PC-9 (cell line): Measurements from ENCODE around the gene C1R. TPM values are rescaled to one million over a fixed set of nuclear protein-coding genes. Genes with fewer than 3 reads are reported as not detected.

Experiments
- BruUV-seq: library from RNA; stranded (reverse); fragments of 400-500 nt; replicated peaks from 2 replicates; lab custom pipeline; 2021; lab: Mats Ljungman, UMichigan
- CTCF ChIA-PET: fragments of 300-600 bp; sonication (Branson Sonifier 250); formaldehyde crosslinking; loops from one replicate; lab custom pipeline; 2022; ENCODE audit warnings: antibody characterized with exemption; lab: Charles Lee
- POLR2A ChIA-PET: fragments of 300-600 bp; sonication (Branson Sonifier 250); formaldehyde crosslinking; loops from one replicate; lab custom pipeline; 2022; ENCODE audit warnings: antibody characterized with exemption; ENCODE audit not compliant: unreplicated experiment; lab: Charles Lee
- DNase-seq, 2 experiments: peaks; one replicate each; pipeline versions ENCODE4 v3.0.0 to v3.0.0-alpha.2; 2015 to 2022; ENCODE audit warnings: mixed read lengths in 1 of 2
- H2AFZ ChIP-seq: fragments of 200-600 bp; sonication (generic); 2 replicates; pipeline ENCODE4 v1.8.1; 2017; ENCODE audit warnings: antibody characterized with exemption
- H3F3A ChIP-seq: fragments of 200-600 bp; sonication (generic); 2 replicates; pipeline ENCODE4 v1.8.1; 2017; ENCODE audit warnings: antibody characterized with exemption, mild to moderate bottlenecking, low read depth; ENCODE audit not compliant: insufficient read depth
- H3K27ac ChIP-seq: fragments of 200-600 bp; sonication (generic); 2 replicates; pipeline ENCODE4 v1.6.1; 2016; ENCODE audit warnings: mixed run types
- H3K27me3 ChIP-seq: fragments of 200-600 bp; sonication (generic); 2 replicates; pipeline ENCODE4 v1.6.1; 2016; ENCODE audit warnings: low read depth, mixed run types; ENCODE audit not compliant: insufficient read depth
- H3K36me3 ChIP-seq: fragments of 200-600 bp; sonication (generic); 2 replicates; pipeline ENCODE4 v1.6.1; 2016; ENCODE audit warnings: low read depth, mixed run types
- H3K4me1 ChIP-seq: fragments of 200-600 bp; sonication (generic); replicated peaks from 2 replicates; pipeline ENCODE4 v1.6.1; 2016; ENCODE audit warnings: mixed run types; ENCODE audit not compliant: insufficient read depth
- H3K4me2 ChIP-seq: fragments of 200-600 bp; sonication (generic); 2 replicates; pipeline ENCODE4 v1.6.1; 2017; ENCODE audit warnings: mixed run types
- H3K4me3 ChIP-seq: fragments of 200-600 bp; sonication (generic); 2 replicates; pipeline ENCODE4 v1.6.1; 2016; ENCODE audit warnings: mixed run types
- H3K79me2 ChIP-seq: fragments of 200-600 bp; sonication (generic); 2 replicates; pipeline ENCODE4 v1.6.1; 2017; ENCODE audit warnings: low read depth, mixed run types
- H3K9me2 ChIP-seq: fragments of 200-600 bp; sonication (generic); 2 replicates; pipeline ENCODE4 v1.8.1; 2017; ENCODE audit warnings: mild to moderate bottlenecking; ENCODE audit not compliant: insufficient read depth
- H3K9me3 ChIP-seq: fragments of 200-600 bp; sonication (generic); 2 replicates; pipeline ENCODE4 v1.8.1; 2016; ENCODE audit warnings: low read depth; ENCODE audit not compliant: insufficient read depth
- H4K20me1 ChIP-seq: fragments of 200-600 bp; sonication (generic); 2 replicates; pipeline ENCODE4 v1.8.1; 2017; ENCODE audit not compliant: insufficient read depth
- EZH2 ChIP-seq: fragments of 200-600 bp; sonication (generic); IDR thresholded peaks from 2 replicates; pipeline ENCODE4 v1.8.0; 2017; ENCODE audit warnings: antibody characterized with exemption, low read depth
- intact Hi-C: fragments of 100-400 bp; cut with micrococcal nuclease; formaldehyde crosslinking; loops from one replicate; pipeline ENCODE4 v1.10.0; 2022; ENCODE audit not compliant: unreplicated experiment
- total RNA-seq: library from RNA; stranded (reverse); gene quantifications from 2 replicates; pipeline ENCODE4 v1.2.3, GENCODE V29; 2021
- TF ChIP-seq, protein P1 (sequence below): fragments of 200-600 bp; sonication (generic); conservative IDR thresholded peaks from 2 replicates; pipeline ENCODE4 v1.6.1; 2017; ENCODE audit warnings: mixed run types, antibody characterized with exemption, mild to moderate bottlenecking, moderate library complexity

The C1R gene
- total RNA-seq, 1 experiment from 2014 or later, result 24.0 TPM

- H3F3A ChIP-seq, result 0 out of 2 replicates have a peak, but pooled peaks cover under 1% of the 10 kb centered on the region
- BruUV-seq, result no TSS peak
- intact Hi-C loops, result no loop called here
- DNase-seq, result no peak
- H3K4me2 ChIP-seq, result no peak overlapping the region
- ChIA-PET POLR2A (interaction anchor here (0.7 kb wide), 1 partner anchor 99 kb away, joined by 3 read pairs; the partner anchor contains the start of gene LPCAT3), CTCF (no interaction called here)
- no peak overlapping the region for H2AFZ ChIP-seq
- no peaks in the 10 kb centered on the region for H3K9me2 ChIP-seq
- H3K4me1 ChIP-seq, result no peaks in the 10 kb centered on the region
- H3K9me3 ChIP-seq, result no peaks in the 10 kb centered on the region
- no peak overlapping the region for H3K4me3 ChIP-seq
- TF ChIP-seq, protein P1, sequence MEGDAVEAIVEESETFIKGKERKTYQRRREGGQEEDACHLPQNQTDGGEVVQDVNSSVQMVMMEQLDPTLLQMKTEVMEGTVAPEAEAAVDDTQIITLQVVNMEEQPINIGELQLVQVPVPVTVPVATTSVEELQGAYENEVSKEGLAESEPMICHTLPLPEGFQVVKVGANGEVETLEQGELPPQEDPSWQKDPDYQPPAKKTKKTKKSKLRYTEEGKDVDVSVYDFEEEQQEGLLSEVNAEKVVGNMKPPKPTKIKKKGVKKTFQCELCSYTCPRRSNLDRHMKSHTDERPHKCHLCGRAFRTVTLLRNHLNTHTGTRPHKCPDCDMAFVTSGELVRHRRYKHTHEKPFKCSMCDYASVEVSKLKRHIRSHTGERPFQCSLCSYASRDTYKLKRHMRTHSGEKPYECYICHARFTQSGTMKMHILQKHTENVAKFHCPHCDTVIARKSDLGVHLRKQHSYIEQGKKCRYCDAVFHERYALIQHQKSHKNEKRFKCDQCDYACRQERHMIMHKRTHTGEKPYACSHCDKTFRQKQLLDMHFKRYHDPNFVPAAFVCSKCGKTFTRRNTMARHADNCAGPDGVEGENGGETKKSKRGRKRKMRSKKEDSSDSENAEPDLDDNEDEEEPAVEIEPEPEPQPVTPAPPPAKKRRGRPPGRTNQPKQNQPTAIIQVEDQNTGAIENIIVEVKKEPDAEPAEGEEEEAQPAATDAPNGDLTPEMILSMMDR, result no peak
- no peak for TF ChIP-seq EZH2
- no peaks in the 10 kb centered on the region for H3K79me2 ChIP-seq
- H3K27ac ChIP-seq, result no peak overlapping the region
- no peaks in the 10 kb centered on the region for H3K27me3 ChIP-seq
- peaks cover 7% of the 10 kb centered on the region for H3K36me3 ChIP-seq
- H4K20me1 ChIP-seq, result peaks cover 4% of the 10 kb centered on the region; the same call in 1 of the 2 replicates
These were observed 25.4 kb upstream of the C1R start for GRCh38 chr12:7117670-7118069.

DNA sequence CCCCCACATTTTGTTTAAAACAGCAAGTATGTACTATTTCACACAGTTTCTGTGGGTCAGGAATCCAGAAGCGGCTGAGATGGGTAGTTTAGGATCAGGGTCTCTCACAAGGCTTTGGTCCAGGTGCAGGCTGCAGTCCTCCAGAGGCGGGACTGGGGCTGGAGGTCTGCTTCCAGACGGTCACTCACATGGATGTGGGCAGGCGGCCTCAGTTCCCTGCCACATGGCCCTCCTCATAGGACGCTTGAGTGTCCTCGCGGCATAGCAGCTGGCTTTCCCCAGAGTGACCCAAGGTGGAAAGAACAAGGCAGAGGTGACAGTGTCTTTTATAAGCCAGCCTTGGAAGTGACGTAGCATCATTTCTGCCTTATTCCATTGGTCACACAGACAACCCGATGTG, 24.7 kb upstream of the C1R start:
- Histone ChIP-seq H3K27ac (no peak overlapping the region), H3K36me3 (peaks cover 7% of the 10 kb centered on the region), H4K20me1 (peaks cover 4% of the 10 kb centered on the region; the same call in 1 of the 2 replicates), H3K79me2 (no peaks in the 10 kb centered on the region), H3F3A (peaks cover 7% of the 10 kb centered on the region; the same call in 1 of the 2 replicates), H3K9me3 (no peaks in the 10 kb centered on the region), H2AFZ (no peak overlapping the region), H3K9me2 (no peaks in the 10 kb centered on the region), H3K27me3 (no peaks in the 10 kb centered on the region), H3K4me2 (no peak overlapping the region), H3K4me1 (no peaks in the 10 kb centered on the region), H3K4me3 (no peak overlapping the region)
- no peak for DNase-seq
- TF ChIP-seq EZH2, result no peak
- TF ChIP-seq, protein P1, result no peak
- no TSS peak for BruUV-seq
- intact Hi-C loops, result no loop called here
- ChIA-PET CTCF (no interaction called here), POLR2A (interaction anchor here (0.5 to 0.7 kb wide), 2 partner anchors 14 to 99 kb away, joined by 3 read pairs; partner anchors contain the start of genes CLSTN3 and LPCAT3)

- no peak overlapping the region for H2AFZ ChIP-seq
- no peaks in the 10 kb centered on the region for H3K9me2 ChIP-seq
- DNase-seq, result no peak
- peaks cover 7% of the 10 kb centered on the region; the same call in 1 of the 2 replicates for H3F3A ChIP-seq
- BruUV-seq, result no TSS peak
- H3K4me1 ChIP-seq, result no peaks in the 10 kb centered on the region
- no peak overlapping the region for H3K4me3 ChIP-seq
- no peaks in the 10 kb centered on the region for H3K79me2 ChIP-seq
- CTCF ChIA-PET, result no interaction called here
- no peaks in the 10 kb centered on the region for H3K9me3 ChIP-seq
- peaks cover 7% of the 10 kb centered on the region for H3K36me3 ChIP-seq
- no peaks in the 10 kb centered on the region for H3K27me3 ChIP-seq
- intact Hi-C loops, result no loop called here
- no peak overlapping the region for H3K4me2 ChIP-seq
- no peak for TF ChIP-seq EZH2
- TF ChIP-seq, protein P1, result no peak
- POLR2A ChIA-PET, result interaction anchor here (0.7 kb wide), 1 partner anchor 191 kb away, joined by 5 read pairs; no protein-coding TSS in a partner anchor
- H3K27ac ChIP-seq, result no peak overlapping the region
- H4K20me1 ChIP-seq, result peaks cover 4% of the 10 kb centered on the region; the same call in 1 of the 2 replicates
These were observed 24.0 kb upstream of the C1R start for GRCh38 chr12:7116196-7116595.
